HepG2 (cell line): ENCODE data around the gene EHD1. TPM values are rescaled to one million over a fixed set of nuclear protein-coding genes. Genes with fewer than 3 reads are reported as not detected.

Experiments
- ATAC-seq: fragments of 200-7000 bp; cut with Tn5 transposase; 3 replicates; pipeline ENCODE4 v1.9.1; 2020; ENCODE audit warnings: mild to moderate bottlenecking, moderate library complexity
- BruUV-seq: library from RNA; stranded (reverse); fragments of 400-500 nt; replicated peaks from 2 replicates; lab custom pipeline; 2021; lab: Mats Ljungman, UMichigan
- CTCF ChIA-PET: fragments of 300-600 bp; formaldehyde crosslinking; extraction: SDS; loops from one replicate; lab custom pipeline; 2021; ENCODE audit warnings: low total read pairs, inconsistent platforms, low intra/inter-chr PET ratio; lab: Yijun Ruan, JAX
- POLR2A ChIA-PET: fragments of 350-600 bp; sonication (Branson Sonifier 250); formaldehyde crosslinking; loops from one replicate; lab custom pipeline; 2020; ENCODE audit warnings: antibody characterized with exemption, inconsistent platforms; lab: Yijun Ruan, JAX
- DNase-seq: peaks from one replicate; pipeline ENCODE4 v3.0.0-alpha.2; 2015; ENCODE audit warnings: low spot score
- FAIRE-seq: peaks from 3 replicates; lab custom pipeline; 2011; peaks lifted over from hg19 to GRCh38; lab: Jason Lieb, UNC
- H2AFZ ChIP-seq: one replicate; pipeline ENCODE4 v1.6.1; 2011; ENCODE audit warnings: low read length, inconsistent platforms
- H3K27ac ChIP-seq: fragments of 300-600 bp; 3 replicates; pipeline ENCODE4 v1.8.0; 2011; ENCODE audit warnings: mixed run types, mild to moderate bottlenecking, mixed read lengths, low read length, inconsistent platforms; ENCODE audit not compliant: insufficient read depth; ENCODE audit errors: extremely low read length
- H3K27me3 ChIP-seq, 2 experiments: fragments of 200-600 bp in 1 of 2; 2 replicates in 1 of 2; 3 replicates in 1 of 2; pipeline versions ENCODE4 v1.6.0 to v1.8.0; 2011; ENCODE audit warnings: low read length in 2 of 2, mild to moderate bottlenecking in 2 of 2, moderate library complexity in 2 of 2, inconsistent platforms in 1 of 2; ENCODE audit not compliant: insufficient read depth in 2 of 2, control insufficient read depth in 1 of 2
- H3K36me3 ChIP-seq, 2 experiments: fragments of 200-600 bp in 1 of 2; replicated peaks in 1 of 2; 2 replicates in 1 of 2; 3 replicates in 1 of 2; pipeline versions ENCODE4 v1.5.1 to v1.8.0; 2011; ENCODE audit warnings: low read length in 2 of 2, inconsistent platforms in 1 of 2; ENCODE audit not compliant: insufficient read depth in 2 of 2, control insufficient read depth in 1 of 2
- H3K4me1 ChIP-seq: 2 replicates; pipeline ENCODE4 v1.5.1; 2012; ENCODE audit warnings: low read length, inconsistent platforms; ENCODE audit not compliant: insufficient read depth
- H3K4me2 ChIP-seq: 2 replicates; pipeline ENCODE4 v1.6.0; 2011; ENCODE audit warnings: low read depth, low read length, inconsistent platforms
- H3K4me3 ChIP-seq, 3 experiments: fragments of 200-600 bp in 1 of 3; sonication (generic), shearing (Covaris generic) in 1 of 3; replicated peaks in 1 of 3; 2 replicates each; pipeline ENCODE4 v1.5.1; 2011 to 2016; ENCODE audit warnings: low read length in 3 of 3, inconsistent platforms in 2 of 3, low read depth in 2 of 3, mild to moderate bottlenecking in 2 of 3, control low read depth in 1 of 3, mixed read lengths in 1 of 3; ENCODE audit not compliant: insufficient read depth in 1 of 3
- H3K79me2 ChIP-seq: one replicate; pipeline ENCODE4 v1.6.1; 2011; ENCODE audit warnings: low read length, inconsistent platforms; ENCODE audit not compliant: insufficient read depth
- H3K9ac ChIP-seq: 2 replicates; pipeline ENCODE4 v1.6.0; 2011; ENCODE audit warnings: mild to moderate bottlenecking, low read depth, low read length, inconsistent platforms; ENCODE audit not compliant: insufficient read depth
- H3K9me3 ChIP-seq: 2 replicates; pipeline ENCODE4 v1.5.1; 2012; ENCODE audit warnings: mild to moderate bottlenecking, low read length
- H4K20me1 ChIP-seq: 2 replicates; pipeline ENCODE4 v1.6.0; 2011; ENCODE audit warnings: inconsistent platforms, mild to moderate bottlenecking, low read length, moderate library complexity; ENCODE audit not compliant: insufficient read depth
- ATF1 ChIP-seq: IDR thresholded peaks from 2 replicates; pipeline ENCODE4 v1.6.1; 2016; ENCODE audit warnings: mild to moderate bottlenecking, control low read depth
- GPN1 ChIP-seq: sonication (generic); formaldehyde crosslinking; IDR thresholded peaks from 2 replicates; pipeline ENCODE4 v1.5.1; 2020; ENCODE audit warnings: missing genetic modification reagents, borderline replicate concordance
- HMG20B ChIP-seq: conservative IDR thresholded peaks from 2 replicates; pipeline ENCODE4 v1.6.1; 2016; ENCODE audit warnings: missing genetic modification reagents, missing compliant biosample characterization
- NR2C2 ChIP-seq: sonication (generic); formaldehyde crosslinking; IDR thresholded peaks from 2 replicates; pipeline ENCODE4 v1.4.0; 2020; ENCODE audit warnings: missing genetic modification reagents, mild to moderate bottlenecking, moderate library complexity, borderline replicate concordance
- PATZ1 ChIP-seq: sonication (generic); formaldehyde crosslinking; IDR thresholded peaks from 2 replicates; pipeline ENCODE4 v1.4.0; 2020; ENCODE audit warnings: missing genetic modification reagents
- RERE ChIP-seq: IDR thresholded peaks from 2 replicates; pipeline ENCODE4 v1.6.1; 2016; ENCODE audit warnings: low read depth, missing genetic modification reagents, missing compliant biosample characterization
- SKI ChIP-seq: fragments of 450-650 bp; IDR thresholded peaks from one replicate; pipeline ENCODE4 v1.6.1; 2018; ENCODE audit warnings: mild to moderate bottlenecking; ENCODE audit not compliant: partially characterized antibody
- STAG1 ChIP-seq: sonication (generic); formaldehyde crosslinking; IDR thresholded peaks from 2 replicates; pipeline ENCODE4 v1.4.0; 2020; ENCODE audit warnings: missing genetic modification reagents
- XRCC5 ChIP-seq: fragments of 200-400 bp; formaldehyde crosslinking; optimal IDR thresholded peaks from 2 replicates; pipeline ENCODE3; 2017; ENCODE audit warnings: mild to moderate bottlenecking, low read length
- ZFP36 ChIP-seq: fragments of 150-350 bp; IDR thresholded peaks from 2 replicates; pipeline ENCODE4 v1.6.1; 2018; ENCODE audit warnings: borderline replicate concordance, low read length, low read depth; ENCODE audit not compliant: partially characterized antibody
- ZNF18 ChIP-seq: sonication (generic); formaldehyde crosslinking; IDR thresholded peaks from 2 replicates; pipeline ENCODE4 v1.8.0; 2022; ENCODE audit warnings: mild to moderate bottlenecking, missing genetic modification reagents; ENCODE audit not compliant: insufficient replicate concordance
- ZNF235 ChIP-seq: sonication (generic); formaldehyde crosslinking; IDR thresholded peaks from 2 replicates; pipeline ENCODE4 v1.8.1; 2023; ENCODE audit warnings: mild to moderate bottlenecking, missing genetic modification reagents, borderline replicate concordance
- ZNF3 ChIP-seq: IDR thresholded peaks from 2 replicates; pipeline ENCODE4 v1.7.0; 2017; ENCODE audit warnings: inconsistent platforms
- ZNF432 ChIP-seq: sonication (generic); formaldehyde crosslinking; IDR thresholded peaks from 2 replicates; pipeline ENCODE4 v1.5.0; 2020; ENCODE audit warnings: missing genetic modification reagents, mild to moderate bottlenecking, borderline replicate concordance
- ZNF446 ChIP-seq: sonication (generic); formaldehyde crosslinking; IDR thresholded peaks from 2 replicates; pipeline ENCODE4 v1.5.0; 2020; ENCODE audit warnings: mild to moderate bottlenecking, missing genetic modification reagents
- ZNF589 ChIP-seq: sonication (generic); formaldehyde crosslinking; conservative IDR thresholded peaks from 2 replicates; pipeline ENCODE4 v1.8.0; 2022; ENCODE audit warnings: mild to moderate bottlenecking, moderate library complexity, missing genetic modification reagents
- WGBS: methylation state at CpG from one replicate; pipeline ENCODE4 v1.1.6; 2017; ENCODE audit warnings: low lambda C conversion rate; 5-methylcytosine and 5-hydroxymethylcytosine counted together
- in situ Hi-C: cut with HindIII; loops from 2 replicates; pipeline ENCODE4 v1.10.0; 2017; ENCODE audit warnings: low pct_unique_long_range_greater_than_20kb; ENCODE audit not compliant: extremely low pct_ligation_motif_present
- intact Hi-C: fragments of 100-400 bp; cut with micrococcal nuclease; formaldehyde crosslinking; loops from one replicate; pipeline ENCODE4 v1.10.0; 2022; ENCODE audit not compliant: unreplicated experiment
- polyA plus RNA-seq, 8 experiments: library from polyadenylated mRNA; depleted of rRNA in 3 of 8; stranded (reverse) in 7 of 8; unstranded in 1 of 8; fragments of >200 nt; fragmentation: Illumina TruSeq in 4 of 8; extraction: Trizol in 4 of 8; gene quantifications; 2 replicates each; pipeline versions ENCODE4 v1.2.1 to v1.2.3, GENCODE V29; 2011 to 2016; ENCODE audit warnings: low read depth in 4 of 8, missing spikeins in 1 of 8, mixed read lengths in 1 of 8; ENCODE audit not compliant: insufficient read depth in 1 of 8
- total RNA-seq, 5 experiments: library from RNA; depleted of rRNA; stranded (reverse); fragments of >200 nt; fragmentation: Illumina TruSeq; extraction: Trizol; gene quantifications; 2 replicates each; pipeline ENCODE4 v1.2.3, GENCODE V29; 2016; ENCODE audit warnings: low read depth in 1 of 5

EHD1 gene
- total and polyA plus RNA-seq, 2 of the 13 experiments (the other 11 are each of a cell fraction or from before 2014, with no cell fraction given), result 23.6 to 26.6 TPM

- H3K4me1 ChIP-seq, result peaks cover 62% of the 10 kb centered on the region
- WGBS, result no CpG with 5 or more reads among the region's 21 CpGs
- intact Hi-C loops, result no loop called here
- in situ Hi-C loops, result no loop called here
- peak overlapping the region; percentile 48 for H3K27ac ChIP-seq
- CTCF ChIA-PET, result interaction anchor here (1.7 kb wide), 1 partner anchor 31 kb away, joined by 6 read pairs; no protein-coding TSS in a partner anchor
- H3K36me3 ChIP-seq, result peaks cover 0 to 4% of the 10 kb centered on the region in 2 experiments; a peak in 1 of 5 replicates
- no peaks in the 10 kb centered on the region for H3K9me3 ChIP-seq
- peak overlapping the region; percentile 98 for H3K4me2 ChIP-seq
- no TSS peak for BruUV-seq
- POLR2A ChIA-PET, result interaction anchor here (2.3 to 10.4 kb wide), 4 partner anchors 8 to 31 kb away, joined by 12 to 132 read pairs (median 26); no protein-coding TSS in a partner anchor
- no peaks in the 10 kb centered on the region; the same call in 1 of the 2 replicates for H4K20me1 ChIP-seq
- no peaks in the 10 kb centered on the region; a peak in 1 of 5 replicates for H3K27me3 ChIP-seq
- peak overlapping the region; percentile 83 to 99 (median 98) for H3K4me3 ChIP-seq
- no peak for DNase-seq
- ATAC-seq, result peak; percentile 18; the same call in 2 of the 3 replicates
- FAIRE-seq, result no peak
- H3K79me2 ChIP-seq, result peaks cover 35% of the 10 kb centered on the region
- H2AFZ ChIP-seq, result no peak overlapping the region
- peak overlapping the region; percentile 81 for H3K9ac ChIP-seq
- TF ChIP-seq GPN1 (CRISPR knock-in tag), result no peak
- TF ChIP-seq RERE, result no peak
- TF ChIP-seq STAG1 (CRISPR knock-in tag), result no peak
- TF ChIP-seq SKI, result no peak
- TF ChIP-seq ATF1 (CRISPR knock-in tag), result no peak
- no peak for TF ChIP-seq XRCC5
- TF ChIP-seq ZNF235 (CRISPR knock-in tag), result no peak
- no peak for TF ChIP-seq ZFP36
- TF ChIP-seq HMG20B (CRISPR knock-in tag), result no peak
- TF ChIP-seq ZNF446 (CRISPR knock-in tag), result no peak
- TF ChIP-seq NR2C2 (CRISPR knock-in tag), result 0 out of 2 replicates have a peak, but pooled peaks have one; percentile 6
- TF ChIP-seq ZNF3, result no peak
- TF ChIP-seq ZNF432, result no peak
- TF ChIP-seq PATZ1, result no peak
- peak; percentile 53 for TF ChIP-seq ZNF18
- 0 out of 2 replicates have a peak, but pooled peaks have one; percentile 19 for TF ChIP-seq ZNF589 (CRISPR knock-in tag)
Observed at GRCh38 chr11:64878223-64878493, 263 bp downstream of the EHD1 start.
